CD14-positive monocyte (primary cell): ENCODE measurements around the gene CDCA8. TPM values are rescaled to one million over a fixed set of nuclear protein-coding genes. Genes with fewer than 3 reads are reported as not detected.

Experiments
- DNase-seq, 3 donors: peaks; one replicate each; pipeline ENCODE4 v3.0.0-alpha.2; 2011 to 2022
- H2AFZ ChIP-seq: 2 replicates; pipeline ENCODE4 v1.6.0; 2012; ENCODE audit warnings: mild to moderate bottlenecking, low read depth, low read length, inconsistent platforms; ENCODE audit not compliant: insufficient read depth, poor library complexity, severe bottlenecking
- H3K27ac ChIP-seq, 2 donors: 1 replicate in 1 of 2; 2 replicates in 1 of 2; pipeline ENCODE4 v1.5.1; 2012 to 2013; ENCODE audit warnings: low read length in 2 of 2, control low read depth in 1 of 2, inconsistent platforms in 1 of 2, low read depth in 1 of 2, mild to moderate bottlenecking in 1 of 2
- H3K27me3 ChIP-seq, 2 donors: one replicate each; pipeline versions ENCODE4 v1.6.0 to v1.6.1; 2011 to 2013; ENCODE audit warnings: low read length in 2 of 2; ENCODE audit not compliant: control insufficient read depth in 2 of 2, insufficient read depth in 2 of 2
- H3K36me3 ChIP-seq, 2 donors: replicated peaks in 1 of 2; 1 replicate in 1 of 2; 2 replicates in 1 of 2; pipeline versions ENCODE4 v1.5.1 to v1.6.1; 2012 to 2013; ENCODE audit warnings: low read length in 2 of 2, control low read depth in 1 of 2, inconsistent platforms in 1 of 2, mild to moderate bottlenecking in 1 of 2; ENCODE audit not compliant: insufficient read depth in 2 of 2, control insufficient read depth in 1 of 2
- H3K4me1 ChIP-seq, 2 donors: 1 replicate in 1 of 2; 2 replicates in 1 of 2; pipeline versions ENCODE4 v1.5.1 to v1.6.1; 2012 to 2013; ENCODE audit warnings: low read length in 2 of 2, control low read depth in 1 of 2, inconsistent platforms in 1 of 2, mild to moderate bottlenecking in 1 of 2, moderate library complexity in 1 of 2; ENCODE audit not compliant: insufficient read depth in 2 of 2, control insufficient read depth in 1 of 2
- H3K4me2 ChIP-seq: replicated peaks from 2 replicates; pipeline ENCODE3; 2012; ENCODE audit warnings: low read length, moderate library complexity, mild to moderate bottlenecking; ENCODE audit not compliant: poor library complexity, severe bottlenecking; ENCODE audit errors: extremely low read depth
- H3K4me3 ChIP-seq, 3 experiments: fragments of 200-600 bp in 1 of 3; sonication (generic) in 1 of 3; replicated peaks in 1 of 3; 1 replicate in 2 of 3; 2 replicates in 1 of 3; pipeline ENCODE4 v1.5.1; 2011 to 2013; ENCODE audit warnings: low read length in 3 of 3, mild to moderate bottlenecking in 3 of 3, control low read depth in 2 of 3, low read depth in 2 of 3, inconsistent platforms in 1 of 3, moderate library complexity in 1 of 3
- H3K79me2 ChIP-seq: 2 replicates; pipeline ENCODE4 v1.6.0; 2012; ENCODE audit warnings: mild to moderate bottlenecking, control low read depth, inconsistent platforms, low read length, moderate library complexity; ENCODE audit not compliant: insufficient read depth
- H3K9ac ChIP-seq: 2 replicates; pipeline ENCODE4 v1.6.0; 2017; ENCODE audit warnings: low read length, mild to moderate bottlenecking; ENCODE audit not compliant: insufficient read depth, poor library complexity, severe bottlenecking
- H3K9me3 ChIP-seq, 2 donors: replicated peaks in 1 of 2; 1 replicate in 1 of 2; 2 replicates in 1 of 2; pipeline versions ENCODE4 v1.5.1 to v1.6.1; 2012 to 2013; ENCODE audit warnings: low read length in 2 of 2, control low read depth in 1 of 2; ENCODE audit not compliant: control insufficient read depth in 1 of 2, insufficient read depth in 1 of 2
- H4K20me1 ChIP-seq: 2 replicates; pipeline ENCODE4 v1.6.0; 2012; ENCODE audit warnings: mild to moderate bottlenecking, low read length, control low read depth, moderate library complexity; ENCODE audit not compliant: insufficient read depth
- H3K27ac Mint-ChIP-seq, 7 donors: one replicate each; pipeline ENCODE4 v1.8.0; 2020; ENCODE audit warnings: mild to moderate bottlenecking in 7 of 7, mixed read lengths in 7 of 7, moderate library complexity in 6 of 7, inconsistent platforms in 2 of 7
- H3K27me3 Mint-ChIP-seq, 3 donors: one replicate each; pipeline ENCODE4 v1.8.0; 2021 to 2022; ENCODE audit warnings: low read depth in 3 of 3, mild to moderate bottlenecking in 3 of 3, mixed read lengths in 3 of 3, moderate library complexity in 3 of 3, inconsistent platforms in 1 of 3
- H3K36me3 Mint-ChIP-seq, 2 donors: one replicate each; pipeline ENCODE4 v1.8.0; 2020; ENCODE audit warnings: mixed read lengths in 2 of 2, inconsistent platforms in 1 of 2, mild to moderate bottlenecking in 1 of 2
- H3K4me1 Mint-ChIP-seq: one replicate; pipeline ENCODE4 v1.8.0; 2020; ENCODE audit warnings: mild to moderate bottlenecking, mixed read lengths
- H3K4me3 Mint-ChIP-seq, 2 donors: one replicate each; pipeline ENCODE4 v1.8.0; 2020; ENCODE audit warnings: mild to moderate bottlenecking in 2 of 2, mixed read lengths in 2 of 2, moderate library complexity in 1 of 2
- H3K9me3 Mint-ChIP-seq, 7 donors: one replicate each; pipeline ENCODE4 v1.8.0; 2020 to 2022; ENCODE audit warnings: mixed read lengths in 7 of 7, mild to moderate bottlenecking in 6 of 7, moderate library complexity in 6 of 7, inconsistent platforms in 2 of 7
- WGBS: methylation state at CpG from one replicate; pipeline ENCODE4 v1.1.5; 2013; ENCODE audit warnings: missing lambda C conversion rate; ENCODE audit not compliant: insufficient coverage; 5-methylcytosine and 5-hydroxymethylcytosine counted together
- intact Hi-C, 2 donors: fragments of 100-400 bp; cut with micrococcal nuclease; formaldehyde crosslinking; loops; one replicate each; pipeline versions ENCODE4 v1.15.0 to v1.15.1; 2023
- polyA plus RNA-seq, 3 donors: library from polyadenylated mRNA; depleted of rRNA in 1 of 3; unstranded in 2 of 3; stranded (reverse) in 1 of 3; fragments of 300-500 nt in 2 of 3; fragments of >200 nt in 1 of 3; fragmentation: Illumina TruSeq in 2 of 3; gene quantifications; 1 replicate in 2 of 3; 2 replicates in 1 of 3; pipeline ENCODE4 v1.2.3, GENCODE V29; 2012 to 2021
- TF ChIP-seq, protein P1 (sequence below): fragments of 200-600 bp; IDR thresholded peaks from one replicate; pipeline ENCODE4 v1.8.0; 2022; ENCODE audit warnings: antibody characterized with exemption, mild to moderate bottlenecking

Gene CDCA8
- polyA plus RNA-seq, 3 donors, result 0.09 to 0.67 (median 0.60) TPM

- Histone ChIP-seq H3K4me1 (no peaks in the 10 kb centered on the region), H3K27ac (no peak overlapping the region), H3K4me3 (no peak overlapping the region), H3K27me3 (peaks cover 0 to 2% of the 10 kb centered on the region in 2 donors), H2AFZ (no peak overlapping the region), H3K9me3 (no peaks in the 10 kb centered on the region), H3K36me3 (no peaks in the 10 kb centered on the region), H4K20me1 (no peaks in the 10 kb centered on the region), H3K9ac (no peak overlapping the region), H3K79me2 (no peaks in the 10 kb centered on the region), H3K4me2 (no peak overlapping the region)
- Mint-ChIP-seq H3K27me3 (peaks cover 4 to 7% (median 7%) of the 10 kb centered on the region in 3 donors), H3K9me3 (peaks cover 0 to 1% (median 0%) of the 10 kb centered on the region in 7 donors), H3K4me3 (no peak overlapping the region), H3K4me1 (no peaks in the 10 kb centered on the region), H3K27ac (peak overlapping the region in 2 of 7 donors; percentile 56 to 70), H3K36me3 (no peaks in the 10 kb centered on the region)
- 88% methylated on average over 7 of the region's 11 CpGs for WGBS
- no peak for DNase-seq
- TF ChIP-seq, protein P1, sequence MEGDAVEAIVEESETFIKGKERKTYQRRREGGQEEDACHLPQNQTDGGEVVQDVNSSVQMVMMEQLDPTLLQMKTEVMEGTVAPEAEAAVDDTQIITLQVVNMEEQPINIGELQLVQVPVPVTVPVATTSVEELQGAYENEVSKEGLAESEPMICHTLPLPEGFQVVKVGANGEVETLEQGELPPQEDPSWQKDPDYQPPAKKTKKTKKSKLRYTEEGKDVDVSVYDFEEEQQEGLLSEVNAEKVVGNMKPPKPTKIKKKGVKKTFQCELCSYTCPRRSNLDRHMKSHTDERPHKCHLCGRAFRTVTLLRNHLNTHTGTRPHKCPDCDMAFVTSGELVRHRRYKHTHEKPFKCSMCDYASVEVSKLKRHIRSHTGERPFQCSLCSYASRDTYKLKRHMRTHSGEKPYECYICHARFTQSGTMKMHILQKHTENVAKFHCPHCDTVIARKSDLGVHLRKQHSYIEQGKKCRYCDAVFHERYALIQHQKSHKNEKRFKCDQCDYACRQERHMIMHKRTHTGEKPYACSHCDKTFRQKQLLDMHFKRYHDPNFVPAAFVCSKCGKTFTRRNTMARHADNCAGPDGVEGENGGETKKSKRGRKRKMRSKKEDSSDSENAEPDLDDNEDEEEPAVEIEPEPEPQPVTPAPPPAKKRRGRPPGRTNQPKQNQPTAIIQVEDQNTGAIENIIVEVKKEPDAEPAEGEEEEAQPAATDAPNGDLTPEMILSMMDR, result no peak
- intact Hi-C loops, result no loop called here
Observed at GRCh38 chr1:37662031-37662755, 30.1 kb upstream of the CDCA8 start.

DNA sequence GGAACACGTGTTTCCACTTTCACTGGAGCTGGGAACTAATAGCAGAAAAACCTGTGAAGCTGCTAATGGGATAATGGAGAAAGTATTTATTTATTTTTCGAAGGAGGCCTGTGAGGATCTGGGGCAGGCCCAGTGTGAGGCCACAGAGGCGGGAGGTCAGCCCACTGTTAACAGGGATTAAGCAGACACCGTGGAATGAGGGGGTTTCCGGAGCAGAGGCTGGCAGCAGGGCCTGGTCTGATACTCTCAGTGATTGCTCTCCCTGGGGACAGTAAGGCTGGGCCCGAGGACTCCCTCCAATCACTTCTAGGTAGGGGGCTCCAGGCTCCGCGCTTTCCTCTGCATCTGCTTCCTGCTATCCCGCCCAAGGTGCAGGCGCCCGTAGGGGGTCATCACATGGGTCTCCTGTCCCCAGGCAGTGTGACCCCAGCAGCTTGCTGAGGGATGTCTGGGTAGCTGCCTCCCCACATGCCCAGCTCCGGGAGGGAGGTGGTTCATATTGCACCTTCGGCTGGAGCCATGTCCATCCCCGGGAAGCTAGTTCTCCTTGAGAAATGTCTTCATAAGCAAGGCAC lies 28.8 kb upstream of the CDCA8 start:
- no peak for DNase-seq
- H3K4me2 ChIP-seq, result no peak overlapping the region
- no peaks in the 10 kb centered on the region for H3K36me3 ChIP-seq
- Mint-ChIP-seq H3K4me3 (no peak overlapping the region), H3K36me3 (no peaks in the 10 kb centered on the region), H3K27me3 (peaks cover 7 to 10% (median 7%) of the 10 kb centered on the region in 3 donors), H3K9me3 (peaks cover 0 to 1% (median 0%) of the 10 kb centered on the region in 7 donors), H3K27ac (peak overlapping the region in 1 of 7 donors; percentile 75), H3K4me1 (no peaks in the 10 kb centered on the region)
- TF ChIP-seq, protein P1, result no peak
- H3K9ac ChIP-seq, result no peak overlapping the region
- H3K27ac ChIP-seq, result no peak overlapping the region
- no peaks in the 10 kb centered on the region for H4K20me1 ChIP-seq
- no peaks in the 10 kb centered on the region for H3K27me3 ChIP-seq
- H3K4me1 ChIP-seq, result no peaks in the 10 kb centered on the region
- H2AFZ ChIP-seq, result no peak overlapping the region
- no peaks in the 10 kb centered on the region for H3K79me2 ChIP-seq
- no peaks in the 10 kb centered on the region for H3K9me3 ChIP-seq
- intact Hi-C loops, result no loop called here
- no peak overlapping the region for H3K4me3 ChIP-seq
- WGBS, result 76% methylated on average over 12 of the region's 14 CpGs
